Measurements from ENCODE around the gene HTR7. TPM values are rescaled to one million over a fixed set of nuclear protein-coding genes. Genes with fewer than 3 reads are reported as not detected.
"Not testable (repeated sequence)": the region's sequence is repeated elsewhere in the genome, so short reads cannot be mapped to it uniquely, and the experiment has no call there.

Gene HTR7
- total and polyA plus RNA-seq, 8 donors = 0.12 to 0.65 (median 0.24) TPM

GRCh38 chr10:90819911-90820310 is 37.9 kb downstream of the HTR7 start:
- no peak for TF ChIP-seq CTCF (IDR thresholded peaks at IDR 0.05)
- no peak overlapping the region for H3K27ac ChIP-seq
- no peaks in the 10 kb centered on the region for H3K36me3 ChIP-seq
- peaks cover 0 to 12% of the 10 kb centered on the region in 2 donors for H3K9me3 ChIP-seq
- H3K27me3 ChIP-seq = no peaks in the 10 kb centered on the region
- DNase-seq = no peak
- intact Hi-C loops (cut with DNase I) = no loop called here
- no peaks in the 10 kb centered on the region for H3K4me1 ChIP-seq
- no peak for ATAC-seq
- H3K4me3 ChIP-seq = no peak overlapping the region

- H3K4me1 ChIP-seq = no peaks in the 10 kb centered on the region
- ATAC-seq (no peak), DNase-seq (no peak)
- H3K9me3 ChIP-seq = peaks cover 0 to 12% of the 10 kb centered on the region in 2 donors
- no peak overlapping the region for H3K4me3 ChIP-seq
- intact Hi-C loops (cut with DNase I) = no loop called here
- TF ChIP-seq CTCF (IDR thresholded peaks at IDR 0.05) = no peak
- no peaks in the 10 kb centered on the region for H3K36me3 ChIP-seq
- H3K27ac ChIP-seq = no peak overlapping the region
- no peaks in the 10 kb centered on the region for H3K27me3 ChIP-seq
Observed at GRCh38 chr10:90818736-90819135, 39.1 kb downstream of the HTR7 start.

- no peaks in the 10 kb centered on the region for H3K4me1 ChIP-seq
- H3K36me3 ChIP-seq = no peaks in the 10 kb centered on the region
- peaks cover 0 to 6% of the 10 kb centered on the region in 2 donors for H3K9me3 ChIP-seq
- TF ChIP-seq CTCF (IDR thresholded peaks at IDR 0.05) = no peak
- ATAC-seq (no peak), DNase-seq (no peak)
- no peaks in the 10 kb centered on the region for H3K27me3 ChIP-seq
- no peak overlapping the region for H3K4me3 ChIP-seq
- no peak overlapping the region for H3K27ac ChIP-seq
- intact Hi-C loops (cut with DNase I) = no loop called here
Observed at GRCh38 chr10:90817128-90817889, 40.5 kb downstream of the HTR7 start.

- DNase-seq (no peak), ATAC-seq (no peak)
- Histone ChIP-seq H3K9me3 (no peaks in the 10 kb centered on the region), H3K4me1 (no peaks in the 10 kb centered on the region), H3K4me3 (no peak overlapping the region), H3K27me3 (no peaks in the 10 kb centered on the region), H3K27ac (no peak overlapping the region), H3K36me3 (no peaks in the 10 kb centered on the region)
- TF ChIP-seq CTCF (IDR thresholded peaks at IDR 0.05) = no peak
- intact Hi-C loops (cut with DNase I) = no loop called here
Observed at GRCh38 chr10:90816466-90816865, 41.4 kb downstream of the HTR7 start.

- TF ChIP-seq CTCF (IDR thresholded peaks at IDR 0.05) = no peak
- ATAC-seq (no peak), DNase-seq (no peak)
- Histone ChIP-seq H3K9me3 (no peaks in the 10 kb centered on the region), H3K4me1 (no peaks in the 10 kb centered on the region), H3K27ac (no peak overlapping the region), H3K4me3 (no peak overlapping the region), H3K27me3 (no peaks in the 10 kb centered on the region), H3K36me3 (no peaks in the 10 kb centered on the region)
- intact Hi-C loops (cut with DNase I) = no loop called here
Observed at GRCh38 chr10:90813594-90814365, 44.1 kb downstream of the HTR7 start.

- DNase-seq; H3K9me3 ChIP-seq; H3K4me1 ChIP-seq; H3K27me3 ChIP-seq; H3K27ac ChIP-seq; H3K4me3 ChIP-seq; ATAC-seq; H3K36me3 ChIP-seq; intact Hi-C loops (cut with DNase I): not testable (repeated sequence)
Observed at GRCh38 chr10:90807106-90807505, 50.7 kb downstream of the HTR7 start.

Measured in left lung (tissue), 10 donors.